Nucleus accumbens (tissue), 56 donors: ENCODE results near the gene GARIN3.

ENCODE experiments used
- DNase-seq, 56 donors: peaks; one replicate each; lab custom pipeline; 2025; lab: John Stamatoyannopoulos, UW

The GARIN3 gene

DNA sequence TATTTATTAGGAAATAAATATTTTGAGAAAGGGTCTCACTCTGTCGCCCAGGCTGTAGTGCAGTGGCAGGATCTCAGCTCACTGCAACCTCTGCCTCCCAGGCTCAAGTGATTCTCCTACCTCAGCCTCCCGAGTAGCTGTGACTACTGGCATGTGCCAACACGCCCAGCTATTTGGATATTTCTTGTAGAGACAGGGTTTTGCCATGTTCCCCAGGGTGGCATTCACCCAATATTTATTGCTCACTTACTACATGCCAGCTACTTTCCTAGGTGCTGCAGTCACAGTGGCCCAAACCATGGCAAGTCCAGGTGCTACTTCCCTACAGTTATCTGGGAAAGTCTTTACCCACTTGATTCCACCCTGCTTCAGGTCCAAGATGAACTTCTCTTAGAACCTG, 15.1 kb downstream of the GARIN3 start:
- DNase-seq: no peak

DNA sequence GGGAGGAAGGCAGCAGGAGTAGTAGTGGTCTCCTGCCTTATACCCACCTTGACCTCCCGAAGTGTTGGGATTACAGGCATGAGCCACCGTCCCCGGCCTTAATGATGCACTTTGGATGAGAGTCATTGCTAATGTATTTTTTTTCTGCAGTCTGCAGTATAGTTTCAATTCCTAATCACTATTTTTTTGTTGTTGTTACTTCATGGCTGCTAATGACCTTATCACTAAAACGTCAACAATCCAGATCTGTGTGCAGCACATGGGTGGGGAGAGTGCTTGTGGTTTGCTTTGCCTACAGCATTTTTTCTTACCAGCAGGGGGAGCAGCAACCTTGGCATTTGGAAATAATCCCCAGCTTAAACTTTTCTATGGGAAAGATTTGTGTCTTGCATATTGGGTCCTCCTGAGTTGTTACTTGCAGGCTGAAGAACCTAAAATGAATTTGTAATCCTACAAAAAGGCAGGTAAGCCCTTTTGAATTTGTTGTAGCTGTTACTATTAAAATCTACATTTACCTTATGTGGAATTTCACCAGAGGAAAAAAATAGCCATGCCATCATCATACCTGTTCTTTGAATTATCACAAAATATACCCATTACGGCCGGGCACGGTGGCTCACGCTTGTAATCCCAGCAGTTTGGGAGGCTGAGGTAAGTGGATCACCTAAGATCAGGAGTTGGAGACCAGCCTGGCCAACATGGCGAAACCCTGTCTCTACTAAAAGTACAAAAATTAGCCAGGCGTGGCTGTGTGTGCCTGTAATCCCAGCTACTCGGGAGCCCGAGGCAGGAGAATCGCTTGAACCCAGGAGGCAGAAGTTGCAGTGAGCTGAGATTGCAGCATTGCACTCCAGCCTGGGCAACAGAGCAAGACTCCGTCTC, 17.1 kb downstream of the GARIN3 start:
- peak in 43 of 56 donors; percentile 1 to 80 (median 31) for DNase-seq

DNA sequence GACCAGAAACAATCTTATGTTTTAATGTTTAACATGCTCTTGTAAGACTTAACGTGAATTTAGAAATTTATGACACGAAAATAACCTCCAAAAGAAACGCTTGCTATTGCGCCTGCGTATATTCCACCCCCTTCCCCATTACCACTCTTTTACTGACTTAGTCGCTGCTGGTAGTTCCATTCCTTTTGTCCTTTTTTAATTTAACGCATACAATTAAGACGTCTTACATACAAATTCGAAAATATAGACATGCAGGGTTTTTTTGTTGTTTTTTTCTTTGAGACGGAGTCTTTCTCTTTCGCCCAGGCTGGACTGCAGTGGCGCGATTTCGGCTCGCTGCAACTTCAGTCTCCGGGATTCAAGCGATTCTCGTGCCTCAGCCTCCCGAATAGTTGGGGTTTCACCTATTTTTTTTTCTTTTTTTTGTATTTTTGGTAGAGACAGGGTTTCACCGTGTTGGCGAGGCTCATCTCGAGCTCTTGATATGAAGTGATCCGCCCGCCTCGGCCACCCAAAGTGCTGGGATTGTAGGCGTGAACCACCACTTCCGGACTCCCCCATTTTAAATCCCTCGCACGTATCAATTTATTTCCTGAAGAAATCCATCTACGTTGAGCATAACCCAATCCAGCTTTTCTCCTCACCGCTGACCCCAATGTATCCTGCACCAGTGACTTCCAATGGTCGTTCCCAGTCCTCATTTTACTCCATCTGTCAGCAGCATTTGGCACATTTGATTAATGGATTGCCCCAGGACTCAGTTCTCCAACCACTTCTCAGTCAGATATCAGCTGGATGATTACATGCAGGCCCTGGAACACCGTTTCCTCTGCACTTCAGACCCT, 22.7 kb downstream of the GARIN3 start:
- peak in 46 of 56 donors; percentile 3 to 85 (median 48) for DNase-seq

DNA sequence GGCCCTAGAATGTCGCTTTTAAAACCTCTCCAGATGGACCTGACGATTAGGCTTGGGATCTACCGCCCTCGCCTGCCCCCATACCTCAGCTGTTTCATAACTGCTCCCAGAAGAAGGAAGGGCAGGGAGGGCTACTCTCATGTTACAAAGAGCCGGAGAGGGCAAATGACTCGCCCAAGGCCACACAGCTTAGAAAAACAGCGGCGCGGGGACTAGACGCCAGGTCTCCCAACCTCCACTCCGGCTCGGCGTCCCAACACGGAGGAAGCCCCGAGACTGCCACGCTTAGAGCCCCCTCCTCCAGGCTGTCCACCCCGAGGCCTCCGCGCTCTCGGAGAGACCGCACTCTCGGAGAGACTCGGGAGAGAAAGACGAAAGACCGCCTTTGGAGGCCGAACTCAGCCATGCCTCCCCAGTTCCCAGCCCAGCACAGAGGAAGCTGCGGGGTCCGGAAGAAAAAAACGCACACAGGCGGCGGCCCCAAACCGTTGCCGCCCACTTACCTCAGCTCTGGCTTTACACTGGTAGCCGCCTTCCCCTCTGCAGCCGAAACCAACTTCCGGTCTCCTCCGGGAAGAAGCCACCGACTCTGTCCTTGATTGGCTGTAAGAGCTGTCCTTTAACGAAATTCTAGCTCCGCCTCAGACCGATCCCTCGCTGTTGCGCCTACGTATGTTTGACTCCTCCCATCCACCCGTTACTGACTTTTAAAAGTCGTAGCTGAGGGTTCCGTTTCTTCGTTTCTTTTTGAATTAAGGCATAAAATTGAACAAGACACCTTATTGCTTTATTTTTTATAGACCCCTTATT, 23.5 kb downstream of the GARIN3 start, which contains the start of gene MED7:
TSS of gene MED7 (minus strand) at position 549 of the 810 bp plus-strand sequence. CDS start 3,434 bp downstream, outside the sequence.
- peak; percentile 46 to 97 (median 89) for DNase-seq

DNA sequence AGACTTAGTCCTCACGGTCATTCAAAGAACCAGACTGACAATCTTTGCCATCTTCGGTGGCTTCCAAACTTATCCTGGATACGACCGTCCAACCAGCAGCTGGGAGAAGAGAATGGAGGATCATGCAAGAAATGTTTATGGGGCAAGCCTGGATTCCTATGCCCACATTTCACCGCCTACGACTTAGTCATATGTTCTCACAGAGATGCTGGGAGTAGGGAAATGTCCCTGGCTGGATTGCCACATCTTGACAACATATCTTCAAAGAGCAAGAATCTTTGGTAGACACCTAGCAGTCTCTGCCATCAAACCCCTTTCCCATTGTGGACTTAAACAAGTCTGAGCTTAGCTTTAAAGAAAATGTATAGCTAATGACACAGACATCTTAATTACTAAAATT, 28.4 kb downstream of the GARIN3 start:
- no peak for DNase-seq

DNA sequence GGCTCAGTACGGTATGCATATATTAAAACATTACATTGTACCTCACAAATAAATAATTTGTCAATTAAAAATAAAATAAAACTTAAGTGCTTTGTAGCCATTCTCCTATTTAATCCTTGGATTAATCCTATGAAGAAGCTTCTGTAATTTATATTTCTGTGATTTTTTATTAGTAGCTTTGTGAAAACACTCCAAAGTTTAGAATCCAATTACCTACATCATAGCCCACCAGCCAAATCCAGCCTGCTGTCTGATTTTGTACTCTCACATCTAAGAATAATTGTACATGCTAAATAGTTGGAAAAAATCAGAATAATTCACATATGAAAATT, 33.8 kb downstream of the GARIN3 start:
- DNase-seq: no peak

DNA sequence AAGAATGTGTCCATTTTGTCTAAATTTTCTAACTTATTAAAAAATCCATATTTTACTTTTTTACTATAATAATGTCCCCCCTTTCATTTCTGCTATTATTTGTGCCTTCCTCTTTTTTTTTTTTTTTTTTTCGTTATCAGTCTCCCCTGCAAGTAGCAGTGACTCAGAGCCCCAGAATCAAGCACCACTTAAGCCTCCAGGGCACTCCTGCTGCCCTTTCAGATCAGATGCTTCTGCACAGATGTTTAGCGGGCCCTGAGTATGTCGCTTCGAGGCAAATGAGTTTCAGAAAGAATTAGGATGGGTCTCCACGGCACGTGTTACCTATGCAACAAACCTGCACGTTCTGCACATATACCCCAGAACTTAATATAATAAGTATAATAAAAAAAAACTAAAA, 35.1 kb downstream of the GARIN3 start:
- DNase-seq: no peak

DNA sequence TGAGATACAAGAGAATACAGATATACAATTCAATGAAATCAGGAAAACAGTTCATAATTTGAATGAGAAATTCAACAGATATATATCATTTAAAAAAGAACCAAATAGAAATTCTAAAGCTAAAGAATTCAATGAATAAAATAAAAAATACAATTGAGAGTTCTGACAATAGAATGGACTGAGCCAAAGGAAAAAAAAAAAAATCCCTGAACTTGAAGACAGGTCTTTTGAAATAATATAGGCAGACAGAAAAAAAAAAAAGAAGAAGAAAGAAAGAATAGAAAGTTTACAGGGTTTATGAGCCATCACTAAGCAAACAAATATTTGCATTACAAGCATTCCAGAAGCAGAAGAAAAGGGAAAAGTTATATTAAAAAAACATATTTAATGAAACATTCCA, 44.4 kb downstream of the GARIN3 start:
- DNase-seq: no peak

DNA sequence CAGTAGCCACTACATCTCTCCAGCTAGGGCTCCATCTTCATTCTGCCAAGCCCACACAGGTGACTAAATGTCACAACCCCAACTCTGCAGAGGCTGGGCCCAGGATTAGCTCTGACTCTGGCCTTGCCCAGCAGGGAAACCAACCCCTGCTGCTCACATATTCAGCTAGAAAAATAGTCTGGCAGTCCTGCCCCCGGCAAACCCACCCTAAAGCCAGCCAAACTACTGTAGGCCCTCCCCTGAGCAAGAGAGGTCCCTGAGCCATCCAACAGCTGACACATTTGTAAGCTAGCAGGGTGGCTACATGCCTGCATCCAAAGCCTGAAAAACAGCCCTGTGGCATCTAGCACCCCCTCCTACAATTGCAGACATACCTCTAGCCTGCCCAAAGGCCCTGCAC, 46.0 kb downstream of the GARIN3 start:
- no peak for DNase-seq

DNA sequence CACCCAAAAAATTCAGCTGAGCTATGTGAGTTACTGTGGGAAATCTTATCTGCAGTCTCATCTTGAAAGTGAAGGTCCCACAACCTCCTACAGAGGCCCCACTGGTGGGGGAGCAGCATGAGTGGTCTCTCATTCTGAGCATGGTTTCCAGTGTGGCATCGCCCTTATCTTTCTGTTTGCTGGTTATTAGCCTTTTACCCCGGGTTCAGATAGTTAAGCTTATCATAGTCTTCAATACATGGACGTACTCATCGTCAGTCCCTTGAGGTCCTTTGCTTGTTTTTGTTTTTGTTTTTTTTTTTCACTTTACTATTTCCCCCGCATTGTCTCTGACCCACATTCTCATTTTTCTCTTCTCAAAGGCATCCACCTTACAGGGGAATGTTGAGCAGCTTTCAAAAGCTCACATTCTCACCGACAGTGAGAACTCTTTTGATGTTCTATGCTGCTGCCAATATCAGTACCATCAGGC, 49.5 kb downstream of the GARIN3 start:
- no peak for DNase-seq

DNA sequence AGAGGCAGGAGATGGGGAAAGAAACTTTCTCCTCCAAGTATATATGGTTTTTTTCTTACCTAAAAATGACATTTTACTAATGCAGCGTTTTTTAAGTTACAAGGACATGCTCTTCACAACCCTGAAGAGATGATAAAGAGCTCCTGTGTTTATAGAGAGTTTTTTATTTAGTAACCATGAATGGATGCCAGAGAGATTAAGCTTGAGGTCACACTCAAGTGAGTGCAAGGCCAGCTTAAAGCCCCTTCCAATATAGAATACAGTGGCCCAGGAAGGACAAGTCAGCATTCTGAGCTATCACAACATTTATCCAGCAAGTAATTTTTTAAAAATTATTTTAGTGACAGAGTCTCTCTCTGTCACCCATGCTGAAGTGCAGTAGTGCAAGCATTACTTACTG, 50.6 kb downstream of the GARIN3 start:
- DNase-seq: no peak

DNA sequence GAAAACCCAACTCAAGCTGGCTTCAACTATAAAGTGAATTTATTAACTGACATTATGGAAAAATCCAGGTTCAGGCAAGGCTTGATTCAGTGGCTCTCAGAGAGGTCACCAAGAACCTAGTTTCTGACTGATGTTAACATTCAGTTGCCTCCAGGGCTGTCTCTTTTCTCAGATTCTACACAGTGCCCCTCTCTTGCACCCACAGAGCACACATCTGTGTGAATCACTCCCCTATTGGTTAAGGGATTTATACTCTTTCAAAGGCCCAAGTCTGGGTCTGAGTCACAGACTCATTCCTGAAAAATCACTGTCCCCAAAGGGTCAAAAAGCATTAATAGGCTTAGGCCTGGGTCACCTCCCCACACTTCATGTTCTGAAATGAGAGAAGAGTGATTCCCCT, 51.1 kb downstream of the GARIN3 start:
- DNase-seq: no peak

DNA sequence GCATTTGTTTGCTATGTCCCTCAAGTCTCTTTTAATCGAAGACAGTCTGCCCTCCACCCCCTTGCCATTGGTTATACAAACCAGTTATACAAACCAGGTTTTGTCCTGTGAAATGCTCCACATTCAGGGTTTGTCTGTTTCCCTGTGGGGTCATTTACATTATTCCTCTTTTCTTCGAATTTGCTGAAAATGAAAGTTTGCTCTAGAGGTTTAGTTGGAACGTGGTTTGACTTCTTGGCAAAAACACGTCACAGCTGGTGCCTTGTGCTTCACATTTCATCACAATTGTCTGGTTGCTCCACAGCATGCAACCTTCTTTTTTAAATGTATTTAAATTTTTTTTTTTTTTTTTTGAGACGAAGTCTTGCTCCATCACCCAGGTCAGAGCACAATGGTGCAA, 53.1 kb downstream of the GARIN3 start:
- DNase-seq: no peak
